Testis (tissue), 2 donors: Measurements from ENCODE around the gene CALML3.

Experiments used
- CTCF ChIP-seq, 3 experiments: fragments of 450-650 bp in 2 of 3; fragments of 200-600 bp in 1 of 3; sonication (generic) in 1 of 3; IDR thresholded peaks; one replicate each; pipeline ENCODE4 v1.5.1; 2016 to 2019; ENCODE audit warnings: antibody characterized with exemption in 3 of 3, mild to moderate bottlenecking in 2 of 3, moderate library complexity in 1 of 3
- POLR2A ChIP-seq: fragments of 450-650 bp; IDR thresholded peaks from one replicate; pipeline ENCODE4 v1.6.1; 2017; ENCODE audit warnings: antibody characterized with exemption, mild to moderate bottlenecking, moderate library complexity

GRCh38 chr10:5479481-5480161 lies 45.1 kb upstream of the CALML3 start:
- TF ChIP-seq CTCF (IDR thresholded peaks at IDR 0.05) (no peak), POLR2A (no peak)
